Mucosa of gallbladder (tissue), 1 donor: ENCODE results near the gene NEK6. TPM values are rescaled to one million over a fixed set of nuclear protein-coding genes. Genes with fewer than 3 reads are reported as not detected.

Source experiments
- DNase-seq: peaks from one replicate; pipeline ENCODE4 v3.0.0-alpha.2; 2020; ENCODE audit warnings: low spot score
- total RNA-seq: library from RNA; stranded (reverse); gene quantifications from one replicate; pipeline ENCODE4 v1.2.1, GENCODE V29; 2021
- donor health status: DM: no; HTN: no; CAD: no.

Gene NEK6
- total RNA-seq, 1 donor from 2014 or later, result 96.7 TPM

DNA sequence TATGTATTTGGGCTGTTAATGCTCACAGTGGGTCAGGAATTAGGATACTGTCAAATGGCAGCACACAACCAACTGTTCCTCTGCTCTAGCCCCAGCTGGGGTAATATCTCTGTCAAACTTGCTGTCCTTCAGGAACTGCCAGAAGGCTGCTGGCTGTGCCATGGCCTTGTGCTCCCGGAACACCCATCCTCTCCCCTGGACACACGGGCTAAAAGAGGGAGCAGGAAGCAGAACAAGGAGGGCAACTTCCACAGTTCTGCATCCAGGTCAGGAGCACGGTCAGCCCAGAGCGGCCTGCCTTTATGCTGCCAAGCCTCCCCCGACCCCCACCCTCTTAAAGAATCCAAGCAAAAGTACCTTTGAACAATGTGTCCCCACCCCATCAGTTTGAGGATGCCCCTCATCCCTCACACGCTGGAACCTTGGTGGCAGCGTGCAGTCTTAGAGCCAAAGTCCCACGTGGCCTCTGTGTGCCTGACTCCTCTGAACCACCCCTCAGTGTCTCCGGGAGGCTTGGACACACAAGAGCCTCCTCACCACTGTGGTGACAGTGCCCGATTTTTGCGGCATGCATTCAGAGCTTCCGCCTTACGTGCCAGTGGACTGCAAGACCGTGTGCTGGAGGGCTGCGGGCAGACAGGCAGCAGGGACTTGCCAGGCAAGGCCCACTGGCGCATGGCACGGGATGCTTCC lies 96.7 kb downstream of the NEK6 start:
- DNase-seq, result no peak

DNA sequence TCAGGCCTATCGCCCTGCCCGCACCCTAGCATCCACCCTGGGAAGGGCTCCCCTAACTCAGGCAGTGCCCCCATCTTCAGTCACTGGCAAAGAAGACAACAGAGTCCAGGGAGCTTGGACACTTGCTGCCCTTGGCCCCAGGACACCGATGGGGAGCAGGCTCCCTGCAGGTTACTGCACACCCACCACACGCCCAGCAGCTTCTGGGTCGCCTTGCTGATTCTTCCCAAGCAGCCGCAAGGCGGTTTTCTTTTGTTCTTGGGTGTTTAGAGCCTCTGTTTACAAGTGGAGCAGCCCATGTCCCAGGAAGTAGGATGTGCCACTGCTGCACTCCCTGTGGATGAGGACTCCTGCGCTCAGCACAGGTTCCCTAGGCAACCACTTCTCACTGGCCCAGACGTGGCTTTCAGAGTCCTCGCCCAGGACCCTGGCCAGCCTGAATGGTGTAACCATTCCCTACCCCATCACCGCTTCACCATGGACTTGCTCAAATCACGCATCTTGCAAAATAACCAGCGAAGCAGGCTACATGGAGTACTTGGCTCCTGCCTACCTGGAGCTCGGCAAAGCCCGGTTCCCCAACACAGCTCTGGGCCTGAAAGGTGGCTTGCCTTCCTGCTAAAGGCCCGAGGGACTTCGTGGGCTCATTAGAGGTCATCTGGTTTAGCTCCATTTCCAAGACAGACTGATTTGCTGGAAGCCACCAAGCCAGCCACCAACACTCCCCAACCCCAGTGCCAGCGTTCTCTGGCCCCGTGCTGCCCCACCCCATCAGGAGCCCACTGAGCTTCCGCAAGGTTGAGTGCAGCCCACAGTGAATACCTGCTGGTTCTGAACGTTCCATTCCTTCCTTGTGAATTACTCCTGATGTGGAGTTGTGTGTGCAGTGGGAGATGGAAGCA lies 97.5 kb downstream of the NEK6 start:
- no peak for DNase-seq

DNA sequence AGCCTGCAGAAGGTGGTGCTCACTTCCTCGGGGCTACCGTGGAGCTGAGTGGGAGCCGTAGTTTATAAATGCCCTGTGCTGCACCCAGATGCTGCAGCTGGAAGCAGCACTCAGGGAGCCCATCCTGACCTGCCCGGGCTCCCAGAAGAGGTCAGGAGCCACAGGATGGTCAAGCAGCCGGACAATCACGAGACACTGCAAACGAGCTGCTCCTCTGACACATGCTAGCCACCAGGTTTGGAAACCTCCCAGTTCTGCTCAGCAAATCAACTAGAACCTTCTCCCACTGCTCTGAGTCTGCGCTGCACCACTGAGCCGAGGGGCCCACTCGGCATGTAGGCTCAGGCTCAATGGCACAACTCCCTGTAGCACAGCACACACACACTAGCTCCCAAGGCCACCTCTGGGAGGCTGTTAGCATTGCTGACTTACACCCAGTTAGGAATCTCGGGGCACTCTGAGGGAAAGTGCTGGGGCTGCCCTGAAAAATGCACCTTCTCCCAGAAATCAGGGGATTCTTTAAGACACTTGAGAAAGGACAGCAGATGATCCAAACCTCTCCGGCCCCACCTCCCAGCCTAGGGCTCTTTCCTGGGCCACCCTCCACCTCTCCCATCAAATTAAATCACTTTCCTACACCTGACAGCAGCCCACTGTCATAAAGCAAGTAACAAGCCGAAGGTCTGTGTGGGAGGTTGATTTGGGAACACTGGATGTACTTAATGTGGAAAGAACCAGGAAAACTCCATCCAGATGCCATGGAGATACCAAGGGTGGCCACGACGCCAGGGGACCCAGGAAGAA lies 98.4 kb downstream of the NEK6 start:
- DNase-seq, result no peak

DNA sequence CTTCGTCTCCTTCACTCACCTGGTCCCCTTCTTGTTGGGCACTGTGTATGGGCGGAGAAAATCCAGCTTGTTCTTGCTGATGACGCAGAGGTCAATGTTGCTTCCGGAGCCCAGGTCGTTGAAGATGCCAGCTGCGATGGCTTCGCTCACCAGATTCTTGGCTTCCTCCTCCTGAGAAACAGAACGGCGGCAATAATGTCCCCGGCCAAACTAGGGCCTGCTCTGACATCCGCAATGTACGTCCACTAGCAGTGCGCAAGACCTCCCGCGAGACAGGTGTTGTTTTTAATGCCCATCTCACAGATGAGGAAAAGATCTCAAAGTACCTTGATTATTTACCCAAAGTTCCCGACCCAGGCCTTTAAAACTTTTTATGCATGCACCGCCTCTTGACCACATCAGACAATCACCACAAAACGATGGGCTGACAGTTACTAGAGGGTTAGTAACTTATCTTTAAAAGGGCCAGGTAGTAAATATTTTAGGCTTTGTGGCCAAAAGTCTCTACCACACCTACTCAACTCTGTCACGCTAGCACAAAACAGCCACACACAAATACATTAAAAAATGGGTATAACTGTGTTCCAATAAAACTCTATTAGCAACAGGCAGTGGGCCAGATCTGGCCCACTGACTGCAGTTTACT lies 99.1 kb downstream of the NEK6 start:
- no peak for DNase-seq

DNA sequence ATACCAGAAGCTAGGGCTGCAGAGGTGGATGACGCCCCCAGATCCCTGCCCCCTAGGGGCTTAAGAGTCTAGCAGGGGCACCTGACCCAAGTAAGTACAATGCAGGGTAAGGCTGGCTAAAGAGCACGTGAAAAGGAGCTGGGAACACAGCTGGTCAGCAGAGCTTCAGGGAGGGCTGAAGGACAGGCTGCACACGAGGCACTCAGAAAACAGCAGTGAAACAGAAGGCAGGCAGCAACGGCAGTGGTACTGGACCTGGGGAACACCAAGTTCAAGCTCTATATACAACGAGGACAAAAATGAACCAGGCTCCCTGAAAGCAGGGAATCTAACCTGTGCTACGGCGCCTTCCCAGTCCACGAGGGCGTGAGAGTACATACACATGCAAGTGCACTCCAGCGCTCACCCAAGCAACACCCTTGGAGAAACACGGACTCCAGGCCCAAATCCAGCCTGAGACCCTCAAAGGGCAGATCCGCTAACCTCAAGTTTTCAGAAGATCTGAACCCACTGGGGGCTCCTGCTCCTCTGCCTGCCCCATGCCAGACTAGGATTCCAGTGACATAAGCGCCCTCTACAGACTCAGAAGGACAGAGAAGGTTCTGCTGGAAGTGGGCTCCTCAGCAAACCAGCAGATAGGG lies 100.1 kb downstream of the NEK6 start:
- no peak for DNase-seq

DNA sequence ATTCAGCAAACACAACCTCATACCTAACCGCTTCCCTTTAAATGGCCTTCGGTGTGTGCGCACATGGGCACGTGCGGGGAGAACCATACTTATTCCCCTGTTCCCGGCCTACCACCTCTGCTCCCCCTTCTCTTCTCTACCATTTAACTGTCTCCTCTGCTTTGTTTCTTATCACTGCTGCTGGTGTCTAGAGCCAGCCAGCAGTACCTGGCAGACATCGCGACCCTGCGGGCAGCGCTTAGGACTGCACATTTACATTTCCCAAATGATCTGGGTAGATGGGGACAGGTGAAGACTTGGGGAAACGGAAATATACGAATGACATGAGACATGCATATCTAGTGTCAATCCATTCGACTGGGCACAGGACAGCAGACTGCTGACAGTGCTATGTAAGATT lies 100.9 kb downstream of the NEK6 start:
- no peak for DNase-seq

DNA sequence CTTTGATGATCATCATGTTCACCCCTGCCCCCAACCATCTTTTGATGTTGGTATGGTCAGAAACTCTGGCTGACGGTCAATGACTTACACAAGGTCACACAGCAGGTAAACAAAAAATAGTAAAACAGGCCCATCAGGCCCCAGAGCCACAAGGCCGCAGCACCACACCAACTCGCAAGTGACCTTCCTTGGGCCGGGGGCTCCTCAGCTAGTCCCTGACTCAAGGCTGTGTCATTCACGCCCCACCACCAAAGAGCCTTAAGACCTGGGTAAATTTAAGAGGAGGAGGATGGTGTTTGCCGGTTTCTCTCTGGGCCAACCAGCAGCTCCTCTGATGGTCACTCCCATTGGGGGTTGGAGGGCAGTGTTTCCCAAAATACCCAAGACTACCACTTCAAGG lies 101.7 kb downstream of the NEK6 start:
- DNase-seq, result no peak

DNA sequence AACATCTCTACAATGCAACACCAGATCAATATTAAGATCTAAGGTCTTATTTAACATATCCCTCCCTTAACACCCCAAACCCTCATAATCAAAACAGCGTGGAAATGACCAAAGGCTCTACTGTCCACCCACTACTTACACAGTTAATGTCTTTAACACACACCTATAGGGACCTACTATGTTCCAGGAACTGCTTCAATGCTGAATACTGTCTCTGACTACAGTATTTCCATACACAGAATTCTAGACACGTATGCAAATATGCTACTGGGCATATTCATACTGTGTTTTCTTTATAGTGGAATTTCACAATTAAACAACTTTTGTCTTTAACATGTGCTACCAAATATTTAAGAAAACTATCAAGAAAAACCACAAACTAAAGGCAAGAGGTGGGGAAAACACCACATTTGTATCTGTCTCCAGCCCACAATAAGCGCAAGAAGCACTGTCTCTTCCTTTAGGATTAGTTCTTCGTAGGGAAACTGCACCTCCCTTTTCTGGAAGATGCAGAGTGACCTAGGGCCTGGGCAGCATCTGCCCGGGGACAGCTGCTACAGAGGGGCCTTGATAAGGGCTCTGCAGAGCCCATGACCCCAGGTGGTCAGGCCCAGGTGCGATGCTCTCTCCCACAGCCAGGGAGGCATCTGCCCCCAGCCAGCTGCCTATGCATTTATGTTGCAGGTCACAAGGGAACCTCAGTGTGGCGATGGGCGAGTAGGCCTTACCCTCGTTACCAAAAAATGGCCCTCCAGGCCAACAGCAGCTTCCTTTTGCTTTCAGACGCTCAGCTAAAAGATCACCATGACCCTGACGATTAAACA lies 102.3 kb downstream of the NEK6 start:
- DNase-seq, result no peak

DNA sequence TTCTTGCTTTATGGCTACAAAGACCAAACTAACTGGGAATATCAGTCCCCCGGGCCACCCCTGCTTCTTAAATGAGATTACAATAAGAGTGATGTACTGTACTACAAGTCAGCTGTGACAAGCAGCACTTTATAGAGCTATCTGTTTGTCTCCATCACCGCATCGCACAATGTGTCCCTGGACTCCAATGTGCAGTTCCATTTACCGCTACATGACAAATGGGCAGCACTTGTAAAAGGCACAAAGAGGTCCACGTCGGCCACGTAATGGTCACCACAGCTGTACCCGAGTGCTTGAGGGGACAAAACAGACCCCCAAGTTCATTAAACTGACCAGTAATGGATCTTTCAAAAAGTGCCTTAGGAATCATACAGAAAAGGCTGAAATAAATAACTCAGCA lies 103.4 kb downstream of the NEK6 start:
- no peak for DNase-seq

DNA sequence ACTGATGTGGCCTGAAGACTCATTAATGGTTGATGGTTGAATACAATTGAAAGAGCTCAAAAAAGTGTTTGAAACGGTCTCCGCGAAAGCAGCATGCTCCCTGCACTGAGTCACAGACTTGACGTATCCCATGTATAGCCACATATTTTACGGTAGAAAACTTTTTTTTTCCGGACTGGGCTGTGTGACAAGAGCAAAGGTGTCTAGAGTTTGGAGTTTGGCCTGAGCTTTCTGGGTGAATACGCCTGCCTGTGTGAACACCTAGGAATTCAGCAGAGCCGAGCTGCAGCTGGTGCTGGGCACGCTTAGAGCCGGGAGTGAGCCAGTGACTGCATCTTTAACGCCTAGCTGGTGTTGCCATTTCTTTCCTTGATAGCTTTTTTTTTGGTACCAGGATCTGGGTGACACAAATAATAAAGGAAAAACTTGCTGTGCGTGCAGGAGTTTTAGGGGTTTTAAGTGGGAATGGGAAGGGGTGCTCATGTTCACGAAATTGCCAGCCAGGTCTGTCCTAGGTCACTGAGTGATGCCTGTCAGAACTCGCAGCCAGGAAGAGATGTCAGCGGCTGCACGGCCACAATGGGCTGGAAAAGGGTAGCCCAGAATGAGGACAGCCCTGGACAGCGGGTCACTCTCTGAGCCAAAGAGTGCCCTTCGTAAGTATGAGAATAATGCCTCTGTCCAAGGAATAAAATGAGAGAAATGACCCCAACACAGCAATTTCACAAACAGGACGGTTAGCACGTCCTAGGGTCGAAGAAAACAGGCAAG lies 105.8 kb downstream of the NEK6 start:
- no peak for DNase-seq

DNA sequence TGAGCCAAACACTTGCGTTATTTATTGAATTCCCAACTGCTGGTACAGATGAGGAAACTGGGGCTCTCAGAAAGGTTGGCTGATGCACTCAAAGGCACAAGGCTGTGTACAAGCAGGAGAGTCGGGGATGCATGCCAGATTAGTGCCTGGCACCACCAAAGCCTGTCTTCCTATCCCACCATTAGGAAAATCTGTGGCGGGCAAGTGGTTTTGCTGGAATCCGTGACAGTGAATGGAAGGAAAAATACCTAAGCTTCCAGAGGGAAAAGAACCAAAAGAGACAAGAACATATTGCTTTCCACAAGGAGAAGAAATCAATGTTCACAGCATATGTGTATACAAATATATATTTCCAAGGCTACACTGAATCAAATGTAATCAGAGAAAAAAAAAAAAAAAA lies 106.4 kb downstream of the NEK6 start:
- no peak for DNase-seq

DNA sequence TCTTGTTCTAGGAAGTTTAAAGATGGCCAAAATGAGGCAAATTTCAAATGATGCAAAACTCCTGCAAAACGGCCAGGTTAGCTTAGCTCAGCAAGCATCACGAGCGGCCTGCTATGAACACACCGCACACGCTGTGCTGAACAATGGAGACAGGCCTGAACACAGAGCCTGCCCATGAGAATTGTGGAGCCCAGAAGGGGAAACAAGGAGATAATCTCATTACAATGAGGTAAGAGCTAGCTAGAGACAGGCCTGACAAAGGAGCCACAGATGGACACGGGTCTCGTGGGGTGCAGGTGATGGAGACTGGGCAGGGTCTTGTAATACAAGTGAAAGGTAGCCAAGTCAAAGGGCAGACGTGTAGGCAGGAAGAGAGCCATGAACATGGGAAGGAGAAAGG lies 107.3 kb downstream of the NEK6 start:
- DNase-seq, result no peak

DNA sequence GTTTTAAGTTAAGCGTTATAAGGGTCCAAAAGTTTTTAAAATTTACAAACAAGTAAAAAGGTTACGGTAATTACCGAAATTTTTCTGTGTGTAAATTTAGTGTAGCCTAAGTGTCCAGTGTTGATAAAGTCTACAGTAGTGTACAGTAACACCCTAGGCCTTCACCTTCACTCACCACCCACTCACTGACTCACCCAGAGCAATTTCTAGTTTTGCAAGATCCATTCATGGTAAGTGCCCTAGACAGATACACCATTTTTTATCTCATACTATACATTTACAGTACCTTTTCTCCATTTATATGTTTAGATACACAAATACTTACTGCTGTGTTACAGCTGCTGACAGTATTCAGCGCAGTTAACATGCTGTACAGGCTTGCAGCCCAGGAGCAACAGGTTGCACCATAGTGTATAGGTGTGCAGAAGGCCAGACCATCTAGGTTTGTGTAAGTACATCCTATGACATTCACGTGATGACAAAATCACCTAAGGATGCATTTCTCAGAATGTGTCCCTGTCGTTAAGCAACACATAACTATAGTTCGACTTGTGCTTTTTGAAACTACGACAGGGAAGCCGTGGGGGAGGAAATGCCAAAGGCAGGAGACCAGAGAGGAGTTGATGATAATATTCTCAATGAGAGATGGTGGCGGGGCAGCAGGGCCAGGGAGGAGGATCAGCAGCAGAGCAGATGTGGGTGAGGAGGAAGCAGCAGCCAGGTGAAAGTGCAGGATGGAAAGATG lies 108.9 kb downstream of the NEK6 start:
- DNase-seq, result no peak

DNA sequence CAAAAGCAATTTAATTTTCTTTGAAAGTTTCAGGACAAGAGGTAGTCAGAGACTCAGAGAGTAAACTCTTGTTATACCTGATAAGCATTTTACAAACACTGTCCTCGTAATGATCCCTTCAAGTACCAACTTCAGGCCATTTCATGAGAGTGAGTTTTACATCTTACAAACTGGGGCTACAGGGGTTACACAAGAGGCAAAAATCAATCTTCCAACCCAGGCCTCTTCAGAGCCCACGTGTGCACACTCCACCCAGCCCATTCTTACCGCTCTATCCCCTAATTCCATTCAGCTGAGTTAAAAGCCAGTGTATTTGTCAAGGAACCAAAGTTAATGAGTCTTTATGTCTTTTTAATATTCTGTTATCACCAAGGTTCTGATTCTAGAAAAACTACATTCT lies 110.9 kb downstream of the NEK6 start:
- DNase-seq, result no peak

DNA sequence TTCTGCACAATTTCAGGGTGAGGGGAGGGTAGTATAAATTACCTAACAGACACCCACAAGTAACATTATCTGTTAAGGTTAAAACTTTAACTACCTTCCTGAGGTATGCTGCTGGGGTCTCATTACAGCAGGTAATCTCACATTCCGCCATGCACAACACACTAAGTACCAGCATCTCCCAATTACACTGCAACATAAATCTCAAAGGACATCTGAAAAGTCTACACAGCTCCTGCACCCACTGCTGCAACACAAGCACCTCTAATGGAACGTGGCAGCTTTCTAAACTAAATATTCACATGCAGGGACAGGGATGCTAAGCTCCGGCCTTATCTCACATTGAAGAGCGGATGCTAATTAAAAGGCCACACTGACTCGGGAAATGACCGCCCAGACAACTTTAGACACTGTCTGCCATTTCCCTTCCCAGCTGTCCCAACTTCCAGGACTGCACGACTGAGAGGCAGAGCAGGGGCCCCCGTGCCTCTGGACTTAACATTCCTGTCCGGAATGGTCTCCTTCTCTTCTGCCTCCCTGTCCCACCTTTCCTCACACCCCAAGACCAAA lies 111.6 kb downstream of the NEK6 start:
- no peak for DNase-seq

DNA sequence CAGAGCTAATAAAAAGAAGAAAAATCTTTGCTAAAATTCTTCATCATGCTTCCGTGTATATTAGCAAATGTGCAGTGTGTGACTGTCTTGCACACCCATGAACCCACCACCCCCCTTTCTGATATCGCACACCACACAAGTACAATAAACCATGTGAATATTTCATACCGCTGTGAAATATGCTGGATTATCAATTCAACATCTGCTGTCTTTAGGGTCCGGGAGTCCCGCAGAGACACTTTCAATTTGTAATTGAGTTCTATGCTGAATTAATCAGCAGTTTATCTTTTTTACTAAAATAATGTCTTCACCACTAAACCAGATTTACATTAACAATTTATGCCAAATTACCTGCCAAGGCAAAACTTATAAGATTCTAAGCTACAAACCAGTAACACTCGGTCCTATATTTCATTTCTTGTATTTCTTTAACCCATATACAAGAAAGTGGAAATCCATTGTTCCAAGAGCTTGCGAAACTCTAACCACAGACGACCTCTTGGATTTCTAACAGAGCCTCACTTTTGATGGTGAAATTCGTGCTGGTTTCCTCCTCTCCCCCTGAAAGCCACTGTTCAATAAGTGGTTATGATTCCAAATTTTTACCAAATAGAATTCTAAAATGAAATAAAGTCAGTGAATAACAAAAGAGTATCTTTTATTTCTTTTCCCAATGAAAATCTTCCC lies 113.3 kb downstream of the NEK6 start:
- no peak for DNase-seq

DNA sequence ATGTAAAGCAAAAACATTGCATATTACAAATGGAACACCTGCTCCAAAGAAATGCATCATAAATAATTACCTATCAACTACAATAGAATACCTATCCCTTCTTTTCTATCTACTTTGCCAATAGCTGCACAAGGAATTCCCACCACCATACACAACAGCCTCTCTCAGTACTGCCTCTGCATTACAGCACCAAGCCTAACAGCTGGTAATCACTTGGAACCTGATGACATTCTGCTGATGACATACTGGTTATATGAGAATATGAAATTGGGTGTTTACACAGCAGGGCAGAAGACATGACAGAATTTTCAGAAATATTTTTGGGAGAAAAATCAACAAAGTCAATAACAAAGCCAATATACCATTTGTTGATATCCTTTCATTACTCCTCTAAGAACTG lies 114.3 kb downstream of the NEK6 start:
- no peak for DNase-seq

DNA sequence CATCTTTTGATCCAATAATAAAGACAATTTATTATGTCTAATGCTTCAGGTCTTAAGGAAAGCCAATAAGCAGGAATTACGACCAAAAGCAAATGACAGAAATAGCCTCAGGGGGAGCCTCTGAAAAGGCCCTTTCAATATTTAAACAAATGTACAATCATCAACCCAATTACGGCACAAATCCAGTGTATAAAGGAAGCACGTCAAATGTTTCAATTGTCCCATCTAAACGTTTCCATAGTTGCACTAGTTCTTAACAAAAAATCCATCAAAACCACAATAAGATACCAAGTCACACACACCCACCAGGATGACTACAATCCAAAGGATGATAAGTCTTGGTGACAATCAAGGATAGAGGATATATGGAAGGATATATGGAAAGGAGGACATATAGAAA lies 115.6 kb downstream of the NEK6 start:
- no peak for DNase-seq
